ENCODE measurements around the gene SLFN14.

The SLFN14 gene

DNA sequence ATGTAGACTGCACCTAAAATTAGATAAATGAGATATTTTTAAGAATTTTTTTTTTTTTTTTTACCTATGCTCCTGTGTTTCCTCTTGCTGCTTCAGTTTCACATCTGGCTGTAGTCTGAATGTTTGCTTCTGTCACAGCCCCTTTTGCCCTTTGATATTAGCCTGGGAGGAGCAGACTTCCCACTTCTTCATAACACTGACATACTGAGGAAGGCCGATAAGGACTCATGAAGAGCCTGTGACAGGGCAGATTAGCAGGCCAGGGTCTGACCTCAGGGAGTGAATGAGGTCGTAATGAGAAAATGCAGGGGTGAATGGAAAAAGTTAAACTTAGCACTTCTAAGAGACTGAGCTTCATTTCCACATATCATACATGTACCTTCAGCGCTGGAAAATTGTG is at the start of gene SLFN14:
Gene SLFN14, minus strand, starts transcription at position 117 of the 400 bp plus-strand sequence. CDS start 2,757 bp downstream, outside the sequence.
- no peak for DNase-seq (ENCODE audit: low spot score)
- TF ChIP-seq, protein P1, sequence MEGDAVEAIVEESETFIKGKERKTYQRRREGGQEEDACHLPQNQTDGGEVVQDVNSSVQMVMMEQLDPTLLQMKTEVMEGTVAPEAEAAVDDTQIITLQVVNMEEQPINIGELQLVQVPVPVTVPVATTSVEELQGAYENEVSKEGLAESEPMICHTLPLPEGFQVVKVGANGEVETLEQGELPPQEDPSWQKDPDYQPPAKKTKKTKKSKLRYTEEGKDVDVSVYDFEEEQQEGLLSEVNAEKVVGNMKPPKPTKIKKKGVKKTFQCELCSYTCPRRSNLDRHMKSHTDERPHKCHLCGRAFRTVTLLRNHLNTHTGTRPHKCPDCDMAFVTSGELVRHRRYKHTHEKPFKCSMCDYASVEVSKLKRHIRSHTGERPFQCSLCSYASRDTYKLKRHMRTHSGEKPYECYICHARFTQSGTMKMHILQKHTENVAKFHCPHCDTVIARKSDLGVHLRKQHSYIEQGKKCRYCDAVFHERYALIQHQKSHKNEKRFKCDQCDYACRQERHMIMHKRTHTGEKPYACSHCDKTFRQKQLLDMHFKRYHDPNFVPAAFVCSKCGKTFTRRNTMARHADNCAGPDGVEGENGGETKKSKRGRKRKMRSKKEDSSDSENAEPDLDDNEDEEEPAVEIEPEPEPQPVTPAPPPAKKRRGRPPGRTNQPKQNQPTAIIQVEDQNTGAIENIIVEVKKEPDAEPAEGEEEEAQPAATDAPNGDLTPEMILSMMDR (IDR thresholded peaks at IDR 0.05; ENCODE audit: extremely low read depth, missing control alignments), result no peak

DNA sequence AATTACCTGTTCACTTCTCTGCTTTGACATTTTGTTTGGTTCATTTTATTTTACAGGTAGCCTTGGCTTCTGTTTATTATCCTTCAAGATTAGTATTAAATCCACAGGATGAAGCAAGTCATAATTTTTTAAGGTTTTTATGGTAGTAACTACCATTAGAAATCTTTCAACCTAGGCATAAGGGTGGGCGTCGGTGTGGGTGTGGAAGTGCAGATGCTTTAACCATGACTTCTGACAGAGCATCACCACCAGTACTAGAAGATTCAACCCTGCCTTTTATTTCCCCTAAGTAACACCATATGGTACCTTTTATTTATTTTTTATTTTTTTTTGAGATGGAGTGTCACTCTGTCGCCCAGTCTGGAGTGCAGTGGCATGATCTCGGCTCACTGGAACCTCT is 49.2 kb upstream of the SLFN14 start:
- DNase-seq (ENCODE audit: low spot score), result no peak
- TF ChIP-seq, protein P1 (IDR thresholded peaks at IDR 0.05; ENCODE audit: extremely low read depth, missing control alignments), result no peak

DNA sequence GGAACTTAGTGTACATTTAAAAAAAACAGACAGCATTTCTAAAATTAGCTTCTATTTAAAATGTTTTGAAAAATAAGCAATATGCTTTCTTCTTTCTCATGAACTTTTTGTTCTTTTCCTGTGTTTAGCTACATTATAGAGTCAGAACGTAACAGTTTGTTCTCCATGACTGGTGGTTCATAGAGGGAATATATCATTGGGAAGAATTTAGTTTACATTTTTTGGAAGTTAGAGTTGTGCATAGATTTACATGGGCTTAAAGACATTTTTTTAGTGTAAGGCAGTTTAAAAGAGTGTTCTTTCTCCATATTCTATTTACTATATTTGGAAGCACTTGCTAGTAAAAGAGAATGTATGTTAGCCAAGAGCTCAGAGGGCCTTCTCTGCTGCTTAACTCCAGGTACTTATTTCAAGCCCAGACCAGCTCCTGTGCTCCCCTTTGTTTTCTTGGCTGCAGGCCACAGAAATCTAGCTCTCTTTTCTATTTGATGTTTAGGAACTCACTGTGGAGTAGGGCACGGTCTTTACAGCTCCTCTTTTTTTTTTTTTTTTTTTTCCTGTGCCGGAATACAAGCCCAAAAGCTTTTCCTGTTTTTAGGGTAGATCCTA is 46.7 kb upstream of the SLFN14 start:
- TF ChIP-seq, protein P1 (IDR thresholded peaks at IDR 0.05; ENCODE audit: extremely low read depth, missing control alignments), result no peak
- DNase-seq (ENCODE audit: low spot score), result no peak

DNA sequence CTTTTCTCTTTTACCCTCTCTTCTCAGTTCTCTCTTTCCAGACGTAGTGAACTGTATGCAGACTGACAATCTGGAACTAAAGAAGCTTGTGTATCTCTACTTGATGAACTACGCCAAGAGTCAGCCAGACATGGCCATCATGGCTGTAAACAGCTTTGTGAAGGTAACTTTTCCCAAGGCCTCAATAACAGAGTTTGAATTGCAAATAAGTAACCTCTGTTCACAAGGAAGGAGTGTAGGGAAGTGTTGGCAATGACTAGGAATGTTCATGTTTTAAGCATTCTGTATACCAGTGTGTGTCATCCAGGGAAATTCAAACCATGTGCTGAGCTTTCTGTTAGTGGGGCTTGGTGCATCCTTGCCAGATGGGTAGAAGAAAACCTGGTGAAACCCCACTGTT is 45.1 kb upstream of the SLFN14 start:
- DNase-seq (ENCODE audit: low spot score), result no peak
- TF ChIP-seq, protein P1 (IDR thresholded peaks at IDR 0.05; ENCODE audit: extremely low read depth, missing control alignments), result no peak

DNA sequence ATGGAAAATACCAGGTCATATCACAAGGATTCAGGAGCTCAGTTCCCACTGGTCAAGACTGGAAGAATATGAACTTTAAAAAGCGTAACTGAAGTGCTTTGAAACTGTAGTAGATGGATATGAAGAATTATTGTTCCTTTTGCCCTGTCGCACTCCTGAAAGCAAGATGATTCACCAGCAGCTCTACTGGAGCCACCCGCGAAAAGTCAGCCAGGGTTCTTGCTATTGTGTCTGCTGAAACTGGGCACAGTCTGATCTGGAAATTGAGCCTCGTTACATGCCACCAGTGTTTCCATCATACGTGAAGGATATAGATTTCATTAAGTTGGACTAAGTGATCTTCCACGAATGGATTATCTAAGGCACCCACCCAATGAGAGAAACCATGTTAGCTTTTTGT is 43.1 kb upstream of the SLFN14 start:
- TF ChIP-seq, protein P1 (IDR thresholded peaks at IDR 0.05; ENCODE audit: extremely low read depth, missing control alignments), result no peak
- DNase-seq (ENCODE audit: low spot score), result no peak

DNA sequence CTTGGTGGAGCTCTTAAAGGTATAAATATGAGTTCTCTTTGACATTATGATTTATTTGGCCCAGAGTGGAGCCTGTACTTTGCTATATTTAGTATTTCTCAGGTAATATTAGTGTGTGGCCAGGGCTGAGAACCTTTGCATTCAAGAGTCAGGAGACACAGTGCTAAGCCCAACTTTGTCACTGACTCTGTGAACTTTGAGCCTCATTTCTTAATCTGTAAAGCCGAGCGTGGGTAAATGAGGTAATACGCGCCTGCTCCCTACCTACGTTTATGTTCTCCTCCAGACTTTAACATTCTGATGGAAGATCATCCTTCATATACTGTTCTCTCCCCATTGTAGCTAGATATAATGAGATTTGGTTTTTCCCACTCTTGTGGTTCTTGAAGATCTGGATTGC is 37.0 kb upstream of the SLFN14 start:
- DNase-seq (ENCODE audit: low spot score), result no peak

DNA sequence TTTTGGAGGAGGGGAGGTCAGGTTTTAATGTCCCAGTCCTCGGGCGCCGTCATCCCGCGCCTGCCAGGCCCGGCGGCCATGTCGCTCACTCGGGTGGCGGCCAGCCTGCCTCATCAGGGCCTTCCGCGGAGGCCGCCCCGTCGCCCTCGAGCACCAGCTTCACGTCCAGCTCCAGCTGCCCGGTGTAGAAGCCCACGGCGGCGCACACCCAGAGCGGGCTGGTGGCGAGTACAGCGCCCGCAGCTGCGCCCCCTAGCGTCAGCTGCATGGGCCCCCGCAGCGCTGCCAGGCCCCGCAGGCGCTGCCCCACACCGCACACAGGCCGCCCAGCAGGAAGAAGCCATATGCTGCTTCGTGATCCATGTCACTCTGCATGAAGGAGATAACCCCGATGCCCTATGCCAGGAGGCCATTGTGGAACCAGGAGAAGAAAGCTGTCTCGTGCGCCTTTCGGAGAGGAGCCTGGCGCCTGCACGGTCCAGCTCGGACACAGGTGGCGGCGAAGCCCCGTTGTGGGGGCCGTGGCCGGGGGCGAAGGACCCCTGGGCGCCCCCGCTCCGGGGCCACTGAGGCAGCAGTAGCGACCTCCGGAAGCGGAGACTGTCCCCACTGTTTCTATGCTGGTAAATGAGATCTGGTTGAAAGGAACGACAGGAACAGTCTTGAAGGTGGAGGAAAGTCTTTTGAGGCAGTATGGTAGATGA is 36.1 kb upstream of the SLFN14 start:
- TF ChIP-seq, protein P1 (IDR thresholded peaks at IDR 0.05; ENCODE audit: extremely low read depth, missing control alignments), result no peak
- no peak for DNase-seq (ENCODE audit: low spot score)

More for the DNA sequence above, 37.0 kb upstream of the SLFN14 start:
- TF ChIP-seq, protein P1 (IDR thresholded peaks at IDR 0.05; ENCODE audit: extremely low read depth, missing control alignments), result no peak
